ENCODE data around the gene CNOT11.
"Not testable (repeated sequence)": the region's sequence is repeated elsewhere in the genome, so short reads cannot be mapped to it uniquely, and the experiment has no call there.

The CNOT11 gene

DNA sequence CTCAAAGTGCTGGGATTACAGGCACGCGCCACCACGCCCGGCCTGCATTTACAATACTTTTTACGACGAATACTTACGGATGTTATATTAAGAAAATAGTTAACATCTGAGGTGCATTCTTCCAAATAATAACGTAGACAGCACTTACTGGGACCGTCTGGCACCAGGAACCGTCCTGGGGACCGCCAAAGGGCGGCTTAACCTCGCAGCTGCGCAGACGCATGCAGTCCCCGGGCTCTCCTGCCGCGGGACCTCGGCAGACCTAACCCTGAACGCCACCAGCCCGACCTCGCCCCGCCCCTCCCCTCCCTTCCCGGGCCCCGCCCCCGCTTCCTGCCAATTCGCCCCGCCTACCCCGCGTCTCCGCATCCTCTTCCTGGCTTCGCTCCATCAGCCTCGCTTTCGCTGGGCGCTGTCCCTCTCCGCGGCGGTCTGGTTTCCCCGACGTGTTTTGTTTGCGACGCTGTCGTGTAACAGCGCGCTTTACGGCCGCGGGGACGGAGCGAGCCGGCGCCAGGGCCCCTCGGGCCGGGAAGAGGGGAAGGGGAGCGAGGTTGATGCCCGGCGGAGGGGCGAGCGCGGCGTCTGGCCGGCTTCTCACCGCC is at the start of gene CNOT11:
Gene CNOT11, plus strand, starts transcription at position 479 of the 605 bp plus-strand sequence. Its CDS starts 79 bp downstream, at position 558.
- peak; percentile 99 for DNase-seq (ENCODE audit: low spot score)

DNA sequence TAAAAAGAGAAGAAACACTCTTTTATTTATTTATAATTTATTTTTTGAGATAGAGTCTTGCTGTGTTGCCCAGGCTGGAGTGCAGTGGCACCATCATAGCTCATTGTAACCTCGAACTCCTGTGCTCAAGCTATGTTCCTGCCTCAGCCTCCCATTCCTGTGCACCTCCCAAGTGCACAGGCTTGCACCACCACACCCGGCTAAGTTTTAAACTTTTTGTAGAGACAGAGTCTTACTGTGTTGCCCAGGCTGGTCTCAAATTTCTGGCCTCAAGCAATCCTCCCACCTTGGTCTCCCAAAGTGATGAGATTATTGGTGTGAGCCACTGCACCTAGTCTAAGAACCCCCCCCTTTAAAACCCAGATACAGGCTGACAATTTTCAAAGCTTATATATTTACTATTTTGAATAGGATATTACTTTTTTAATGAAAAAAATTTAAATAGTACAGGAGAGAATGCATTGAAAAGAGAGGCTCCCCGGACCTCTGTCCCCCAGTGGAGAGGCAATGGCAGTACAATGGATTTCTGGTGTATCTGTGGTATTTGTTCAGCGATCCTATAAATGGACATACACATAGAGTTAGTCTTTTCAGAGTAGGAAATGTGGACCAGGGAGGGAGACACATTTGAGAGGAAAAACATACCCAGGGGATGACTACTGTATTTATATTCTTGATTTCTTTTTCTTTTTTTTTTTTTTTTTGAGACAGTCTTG is 48.1 kb upstream of the CNOT11 start:
- no peak for DNase-seq (ENCODE audit: low spot score)

DNA sequence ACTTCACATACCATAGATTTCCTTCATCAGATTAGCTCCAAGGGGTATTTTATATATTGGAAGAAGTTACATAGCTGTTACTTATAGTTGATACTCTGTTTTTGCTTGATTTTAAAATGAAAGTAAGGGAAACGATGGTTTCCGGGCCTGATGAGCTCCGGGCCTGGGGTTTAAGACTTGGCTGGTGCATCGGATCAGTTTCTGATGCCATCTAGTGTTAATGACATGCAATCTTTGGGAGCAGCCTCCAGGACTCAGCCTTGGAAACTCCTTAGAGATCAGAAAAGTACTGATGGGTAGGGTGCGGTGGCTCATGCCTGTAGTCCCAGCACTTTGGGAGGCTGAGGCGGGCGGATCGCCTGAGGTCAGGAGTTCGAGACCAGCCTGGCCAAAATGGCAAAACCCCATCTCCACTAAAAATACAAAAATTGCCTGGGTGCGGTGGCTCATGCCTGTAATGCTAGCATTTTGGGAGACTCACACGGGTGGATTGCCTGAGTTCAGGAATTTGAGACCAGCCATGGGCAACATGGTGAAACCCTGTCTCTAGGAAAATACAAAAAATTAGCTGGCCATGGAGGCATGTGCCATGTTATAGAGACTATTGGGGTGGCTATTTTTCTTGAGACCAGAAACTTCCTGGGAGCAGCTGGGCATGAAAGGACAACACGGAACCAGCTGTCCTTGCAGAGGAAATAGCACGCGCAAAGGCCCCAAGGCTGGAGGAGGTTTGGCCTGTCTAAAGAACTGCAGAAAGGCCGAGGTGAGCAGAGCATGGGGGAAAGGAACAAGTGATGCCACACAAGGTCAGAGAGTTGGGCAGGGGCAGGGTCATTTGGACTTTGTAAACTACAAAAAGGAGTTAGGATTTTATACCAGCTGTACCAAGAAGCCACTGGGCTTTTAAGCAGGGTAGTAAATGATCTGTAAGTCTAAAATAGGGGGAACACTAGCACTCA is 46.9 kb upstream of the CNOT11 start:
- DNase-seq (ENCODE audit: low spot score): peak; percentile 14

GRCh38 chr2:101208830-101209229 is 43.9 kb upstream of the CNOT11 start:
- no peak for DNase-seq (ENCODE audit: low spot score)

- no peak for DNase-seq (ENCODE audit: low spot score)
Observed at GRCh38 chr2:101219246-101219645, 33.4 kb upstream of the CNOT11 start.

GRCh38 chr2:101220091-101220490 is 32.6 kb upstream of the CNOT11 start:
- DNase-seq (ENCODE audit: low spot score): not testable (repeated sequence)

DNA sequence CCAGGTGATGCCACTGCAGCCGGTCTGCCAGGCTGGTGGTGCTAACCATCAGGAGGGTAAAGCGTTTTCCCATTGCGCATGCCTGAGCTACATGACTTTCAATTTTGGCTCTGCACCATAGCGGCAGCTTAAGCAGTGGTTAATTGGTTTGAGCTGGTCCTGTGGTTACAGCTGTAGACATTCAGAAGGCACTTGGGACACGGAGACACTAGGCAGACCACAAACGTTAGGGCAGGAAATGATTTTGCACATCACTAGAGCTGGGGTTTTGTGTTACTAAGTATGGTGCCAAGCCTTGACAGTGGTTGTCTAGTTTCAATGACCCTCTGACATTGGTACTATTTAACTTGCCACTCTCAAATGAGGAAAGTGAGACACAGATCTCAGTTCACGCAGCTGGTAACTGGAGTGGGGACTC is 28.9 kb upstream of the CNOT11 start:
- DNase-seq (ENCODE audit: low spot score): no peak

- DNase-seq (ENCODE audit: low spot score): no peak
Observed at GRCh38 chr2:101230541-101231001, 22.1 kb upstream of the CNOT11 start.

GRCh38 chr2:101231240-101231639 is 21.4 kb upstream of the CNOT11 start:
- no peak for DNase-seq (ENCODE audit: low spot score)

DNA sequence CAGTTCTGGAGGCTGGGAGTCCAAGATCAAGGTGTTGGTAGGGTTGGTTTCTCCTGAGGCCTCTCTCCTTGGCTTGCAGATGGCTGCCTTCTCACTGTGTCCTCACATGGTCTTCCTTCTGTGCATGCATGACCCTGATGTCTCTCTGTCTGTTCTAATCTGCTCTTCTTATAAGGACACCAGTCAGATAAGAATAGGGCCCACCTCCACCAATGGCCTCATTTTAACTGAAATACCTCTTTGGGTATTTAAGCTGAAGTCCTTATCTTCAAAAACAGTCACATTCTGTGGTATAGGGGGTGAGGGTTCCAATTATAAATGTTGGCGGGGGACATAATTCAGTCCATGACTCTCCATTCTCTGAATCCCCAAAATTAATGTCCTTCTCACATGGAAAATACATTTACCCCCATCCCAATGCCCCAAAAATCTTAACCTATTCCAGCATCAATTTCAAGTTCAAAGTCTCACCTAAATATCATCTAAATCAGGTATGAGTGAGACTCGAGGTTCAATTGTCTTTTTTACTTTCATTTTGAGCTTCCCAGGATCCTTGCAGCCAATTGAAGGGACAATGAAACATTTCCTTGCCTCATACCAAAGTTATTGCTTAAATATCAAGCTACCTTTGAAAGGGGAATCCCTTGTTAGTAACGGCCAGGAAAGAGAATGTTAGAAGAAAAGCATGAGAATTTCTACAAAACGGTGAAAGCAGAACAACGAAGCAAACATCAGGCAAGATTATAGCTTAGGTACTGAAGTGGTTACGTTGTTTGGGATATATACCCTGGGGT is 20.6 kb upstream of the CNOT11 start:
- no peak for DNase-seq (ENCODE audit: low spot score)

GRCh38 chr2:101232770-101233169 is 19.9 kb upstream of the CNOT11 start:
- no peak for DNase-seq (ENCODE audit: low spot score)

DNA sequence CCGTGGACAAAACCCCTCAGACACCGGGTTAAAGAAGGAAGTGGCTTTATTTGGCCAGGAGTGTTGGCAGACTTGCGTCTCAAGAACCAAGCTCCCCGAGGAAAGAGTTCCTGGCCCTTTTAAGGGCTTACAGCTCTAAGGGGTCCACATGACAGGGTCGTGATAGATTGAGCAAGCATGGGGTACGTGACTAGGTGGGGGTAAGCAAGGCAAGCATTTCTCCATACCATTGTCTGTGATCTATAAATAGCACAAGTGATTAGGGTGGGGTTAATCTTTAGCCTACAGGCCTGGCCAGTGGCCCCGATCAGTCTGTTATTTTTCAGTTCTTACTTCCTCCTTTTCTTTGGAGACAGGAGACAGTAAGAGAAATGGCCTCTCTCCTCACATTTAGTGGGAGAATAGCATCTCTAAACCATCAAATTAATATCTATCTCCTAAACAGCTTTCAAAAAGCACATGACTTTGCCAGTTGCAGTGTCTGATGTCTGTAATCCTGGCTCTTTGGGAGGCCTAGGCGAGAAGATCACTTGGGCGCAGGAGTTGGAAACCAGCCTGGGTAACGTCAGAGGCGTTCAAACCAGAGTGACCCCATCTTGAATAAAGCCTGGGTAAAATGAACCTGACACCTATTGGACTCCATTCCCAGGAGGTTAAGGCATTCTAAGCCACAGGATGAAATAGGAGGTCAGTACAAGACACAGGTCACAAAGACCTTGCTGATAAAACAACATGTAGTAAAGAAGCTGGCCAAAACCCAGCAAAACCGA is 18.3 kb upstream of the CNOT11 start:
- DNase-seq (ENCODE audit: low spot score): no peak

DNA sequence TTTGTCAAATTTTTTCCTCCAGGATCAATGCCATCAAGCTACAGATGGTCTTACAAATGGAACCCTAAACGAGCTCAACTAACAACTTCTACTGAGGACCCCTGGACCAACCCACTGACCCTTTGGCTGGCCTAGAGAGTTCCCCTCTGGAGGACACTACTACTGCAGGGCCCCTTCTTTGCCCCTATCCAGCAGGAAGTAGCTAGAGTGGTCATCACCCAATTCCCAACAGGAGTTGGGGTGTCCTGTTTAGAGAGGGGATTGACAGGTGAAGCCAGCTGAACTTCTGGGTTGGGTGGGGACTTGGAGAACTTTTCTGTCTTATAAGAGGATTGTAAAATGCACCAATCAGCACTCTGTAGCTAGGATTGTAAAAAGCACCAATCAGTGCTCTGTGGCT is 16.7 kb upstream of the CNOT11 start:
- not testable (repeated sequence) for DNase-seq (ENCODE audit: low spot score)

- not testable (repeated sequence) for DNase-seq (ENCODE audit: low spot score)
Observed at GRCh38 chr2:101237944-101238343, 14.7 kb upstream of the CNOT11 start.

- no peak for DNase-seq (ENCODE audit: low spot score)
Observed at GRCh38 chr2:101238930-101239759, 13.5 kb upstream of the CNOT11 start.

DNA sequence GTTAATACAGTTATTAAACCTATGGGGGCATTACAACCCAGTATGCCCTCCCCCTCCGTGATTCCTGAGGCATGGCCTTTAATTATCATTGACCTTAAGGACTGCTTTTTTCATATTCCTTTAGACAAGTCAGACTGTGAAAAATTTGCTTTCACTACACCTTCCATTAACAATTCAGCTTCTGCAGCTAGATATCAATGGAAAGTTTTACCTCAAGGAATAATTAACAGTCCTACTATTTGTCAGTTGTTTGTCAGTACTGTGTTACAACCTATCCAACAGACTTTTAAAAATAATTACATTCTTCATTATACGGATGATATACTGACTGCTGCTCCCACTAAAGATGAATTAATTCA is 12.9 kb upstream of the CNOT11 start:
- not testable (repeated sequence) for DNase-seq (ENCODE audit: low spot score)

DNA sequence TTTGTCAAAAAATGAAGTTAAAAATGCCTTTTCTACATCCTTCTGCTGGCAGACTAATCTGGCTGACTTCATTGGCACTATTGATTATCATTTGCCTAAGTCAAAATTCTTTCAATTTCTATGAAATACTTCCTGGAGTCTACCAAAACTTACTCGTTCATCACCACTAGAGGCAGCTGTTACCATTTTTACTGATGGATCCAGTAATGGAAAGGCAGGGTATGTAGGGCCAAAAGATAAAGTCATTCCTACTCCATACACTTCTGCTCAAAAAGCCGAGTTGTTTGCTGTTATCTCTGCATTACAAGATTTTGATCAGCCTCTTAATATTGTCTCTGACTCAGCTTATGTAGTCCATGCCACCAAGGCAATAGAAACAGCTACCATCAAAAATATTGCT is 12.0 kb upstream of the CNOT11 start:
- peak; percentile 17 for DNase-seq (ENCODE audit: low spot score)

DNA sequence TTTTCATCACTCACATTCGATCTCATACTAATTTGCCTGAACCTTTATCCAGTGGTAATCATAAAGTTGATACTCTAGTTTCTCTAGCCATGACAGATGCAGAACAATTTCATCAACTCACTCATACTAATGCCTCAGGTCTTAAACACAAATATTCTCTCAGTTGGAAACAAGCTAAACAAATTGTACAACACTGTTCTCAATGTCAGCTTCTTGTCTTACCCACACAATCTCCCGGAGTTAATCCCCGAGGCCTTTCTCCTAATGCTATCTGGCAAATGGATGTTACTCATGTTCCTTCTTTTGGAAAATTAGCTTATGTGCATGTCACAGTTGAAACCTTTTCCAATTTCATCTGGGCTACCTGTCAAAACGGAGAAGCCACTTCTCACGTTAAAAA is 11.5 kb upstream of the CNOT11 start:
- no peak for DNase-seq (ENCODE audit: low spot score)

DNA sequence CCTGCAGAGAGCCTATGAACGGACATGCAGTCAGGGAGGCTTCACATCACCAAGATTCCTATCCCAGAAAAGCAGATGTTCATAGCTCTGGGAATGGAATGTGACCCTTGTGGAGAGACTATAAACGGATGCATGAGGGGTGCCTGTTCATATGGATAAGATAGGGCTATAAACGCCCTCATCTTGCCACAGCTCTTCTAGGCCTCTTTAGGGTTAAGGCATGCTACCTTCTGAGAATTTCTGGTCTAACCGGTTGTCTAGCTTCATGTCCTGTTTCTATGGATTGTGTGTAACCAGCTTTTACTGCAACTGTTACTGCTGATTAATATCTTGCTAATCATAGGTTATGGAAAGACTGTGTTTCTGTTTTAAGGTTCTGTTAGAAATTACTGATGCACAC is 8.3 kb upstream of the CNOT11 start:
- not testable (repeated sequence) for DNase-seq (ENCODE audit: low spot score)

DNA sequence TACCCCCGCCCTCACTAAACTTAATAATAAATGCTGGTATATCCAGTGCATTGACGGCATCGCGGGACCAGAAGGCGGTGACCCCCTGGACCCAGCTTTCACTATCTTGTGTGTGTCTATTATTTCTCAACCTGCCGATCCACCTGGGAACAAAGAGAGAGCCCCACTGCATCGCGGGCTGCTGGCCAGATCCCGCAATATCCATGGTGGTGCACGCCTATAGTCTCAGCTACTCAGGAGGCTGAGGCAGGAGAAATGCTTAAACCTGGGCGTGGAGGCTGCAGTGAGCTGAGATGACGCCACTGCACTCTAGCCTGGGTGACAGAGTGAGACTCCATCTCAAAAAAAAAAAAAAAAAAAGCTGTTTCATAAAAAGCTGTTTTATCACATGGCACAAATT is 7.8 kb upstream of the CNOT11 start:
- not testable (repeated sequence) for DNase-seq (ENCODE audit: low spot score)

Data from hematopoietic multipotent progenitor cell treated with erythropoietin and hydrocortisone succinate and interleukin-3 and kit ligand, for 15 days (in vitro differentiated cells).